ENCODE measurements around the gene ACOT7. TPM values are rescaled to one million over a fixed set of nuclear protein-coding genes. Genes with fewer than 3 reads are reported as not detected.

ACOT7 gene
- total RNA-seq, 1 experiment from 2014 or later: 165 TPM

GRCh38 chr1:6360517-6361070, 33.0 kb downstream of the ACOT7 start:
- no peak for ATAC-seq
- BruUV-seq (replicated peaks): no TSS peak
- intact Hi-C loops (cut with micrococcal nuclease): no loop called here

GRCh38 chr1:6360117-6360496, 33.5 kb downstream of the ACOT7 start:
- no peak overlapping the region for H3K4me2 ChIP-seq (ENCODE audit: low read length)
- H3K36me3 ChIP-seq (ENCODE audit: low read depth, low read length): no peaks in the 10 kb centered on the region; the same call in 1 of the 2 replicates
- H3K9ac ChIP-seq (ENCODE audit: low read length): no peak overlapping the region
- no peak for DNase-seq
- ChIA-PET CTCF (interaction anchor here (0.6 kb wide), 1 partner anchor 81 kb away, joined by 3 read pairs; no protein-coding TSS in a partner anchor), POLR2A (ENCODE audit: unreplicated experiment) (no interaction called here)
- no peak overlapping the region for H3K27ac ChIP-seq (ENCODE audit: low read length)
- TF ChIP-seq EZH2phosphoT487 (IDR thresholded peaks at IDR 0.05; ENCODE audit: borderline replicate concordance, low read length) (no peak), CTCF (conservative IDR thresholded peaks at IDR 0.05; ENCODE audit: low read depth, low read length) (no peak), EZH2 (IDR thresholded peaks at IDR 0.05; ENCODE audit: low read length, unreplicated experiment) (no peak)
- H3K27me3 ChIP-seq (ENCODE audit: low read length): no peaks in the 10 kb centered on the region
- H3K9me3 ChIP-seq (ENCODE audit: low read length): no peaks in the 10 kb centered on the region
- peaks cover 59% of the 10 kb centered on the region for H3K79me2 ChIP-seq (ENCODE audit: low read length)
- H3K4me3 ChIP-seq (ENCODE audit: low read length): no peak overlapping the region
- H3K4me1 ChIP-seq (ENCODE audit: insufficient read depth, low read length): no peaks in the 10 kb centered on the region
- BruUV-seq (replicated peaks): no TSS peak
- no peaks in the 10 kb centered on the region for H3F3A ChIP-seq (ENCODE audit: low read length, unreplicated experiment)
- intact Hi-C loops (cut with micrococcal nuclease): no loop called here
- no peak overlapping the region for H2AFZ ChIP-seq (ENCODE audit: low read length)
- no peaks in the 10 kb centered on the region for H3K9me2 ChIP-seq (replicated peaks; ENCODE audit: low read length)
- no peak for ATAC-seq
- no peaks in the 10 kb centered on the region for H4K20me1 ChIP-seq (ENCODE audit: low read length)

More at GRCh38 chr1:6360517-6361070, 33.0 kb downstream of the ACOT7 start:
- no peaks in the 10 kb centered on the region for H3K9me3 ChIP-seq (ENCODE audit: low read length)
- no peak overlapping the region for H3K4me2 ChIP-seq (ENCODE audit: low read length)
- no peak overlapping the region for H2AFZ ChIP-seq (ENCODE audit: low read length)
- no peaks in the 10 kb centered on the region for H3K9me2 ChIP-seq (replicated peaks; ENCODE audit: low read length)
- no peak for DNase-seq
- POLR2A ChIA-PET (ENCODE audit: unreplicated experiment): no interaction called here
- H3F3A ChIP-seq (ENCODE audit: low read length, unreplicated experiment): no peaks in the 10 kb centered on the region
- no peaks in the 10 kb centered on the region for H3K27me3 ChIP-seq (ENCODE audit: low read length)
- H3K79me2 ChIP-seq (ENCODE audit: low read length): peaks cover 56% of the 10 kb centered on the region
- H3K4me3 ChIP-seq (ENCODE audit: low read length): no peak overlapping the region
- no peaks in the 10 kb centered on the region for H3K4me1 ChIP-seq (ENCODE audit: insufficient read depth, low read length)
- CTCF ChIA-PET: interaction anchor here (0.6 kb wide), 1 partner anchor 80 kb away, joined by 3 read pairs; no protein-coding TSS in a partner anchor
- TF ChIP-seq EZH2 (IDR thresholded peaks at IDR 0.05; ENCODE audit: low read length, unreplicated experiment) (no peak), CTCF (conservative IDR thresholded peaks at IDR 0.05; ENCODE audit: low read depth, low read length) (no peak), EZH2phosphoT487 (IDR thresholded peaks at IDR 0.05; ENCODE audit: borderline replicate concordance, low read length) (no peak)
- no peak overlapping the region for H3K27ac ChIP-seq (ENCODE audit: low read length)
- no peaks in the 10 kb centered on the region; the same call in 1 of the 2 replicates for H3K36me3 ChIP-seq (ENCODE audit: low read depth, low read length)
- H3K9ac ChIP-seq (ENCODE audit: low read length): no peak overlapping the region
- no peaks in the 10 kb centered on the region for H4K20me1 ChIP-seq (ENCODE audit: low read length)

Data from PC-3 (cell line).